ENCODE data around the gene EFNA5. TPM values are rescaled to one million over a fixed set of nuclear protein-coding genes. Genes with fewer than 3 reads are reported as not detected.

The EFNA5 gene
- total RNA-seq = 12.0 and 16.7 TPM in 2 replicates
- long read RNA-seq, partial matches to known transcripts = 0 of 2 reads
- long read RNA-seq, other reads (novel, unspliced or antisense) = 2 of 2 reads

DNA sequence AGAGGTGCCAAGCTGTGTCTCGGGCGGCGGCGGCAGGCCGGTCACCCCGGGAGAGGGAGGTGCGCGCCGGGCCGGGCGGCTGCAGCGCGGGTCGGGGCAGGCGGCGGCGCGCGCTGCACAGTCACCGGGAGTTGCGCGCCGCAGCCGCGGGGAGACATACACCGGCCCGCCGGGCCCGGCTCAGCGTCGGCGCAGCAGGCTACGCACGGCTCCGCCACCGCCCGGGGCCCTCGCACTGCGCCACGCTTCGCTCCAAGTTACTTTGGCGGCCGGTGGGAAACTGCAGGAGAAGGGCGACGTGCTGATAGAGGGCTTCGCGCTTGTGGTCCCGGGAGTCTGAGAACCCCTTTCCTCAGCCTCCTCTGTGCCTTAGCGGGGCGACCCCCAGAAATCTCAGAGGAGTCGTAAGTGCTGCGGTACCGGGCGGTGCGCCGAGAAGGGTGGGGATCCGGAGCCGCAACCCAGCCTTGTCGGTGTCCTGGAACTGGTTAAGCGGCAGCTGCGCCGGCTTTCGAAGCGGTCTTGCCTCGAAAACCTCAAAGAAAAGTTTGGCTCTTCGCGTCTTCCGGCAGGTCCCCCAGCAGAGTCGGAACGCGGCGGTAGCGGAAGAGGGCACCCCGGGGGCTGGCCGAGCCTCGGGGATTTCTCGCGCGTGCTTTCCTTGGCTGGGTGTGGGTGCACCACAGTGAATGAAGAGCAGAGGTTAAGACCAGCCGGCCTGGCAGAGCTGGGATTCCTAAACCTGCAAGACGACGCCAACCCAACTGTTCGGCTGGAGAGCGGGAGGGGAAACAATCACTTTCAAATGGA is at the start of gene EFNA5:
TSS of gene EFNA5 (minus strand) at position 6 of the 810 bp plus-strand sequence.
- DNase-seq (ENCODE audit: low spot score, unreplicated experiment) = peak; percentile 30
- H3K4me3 Mint-ChIP-seq (ENCODE audit: low read depth) = peak within 1 kb of the TSS; percentile 82
- TF ChIP-seq, protein P1, sequence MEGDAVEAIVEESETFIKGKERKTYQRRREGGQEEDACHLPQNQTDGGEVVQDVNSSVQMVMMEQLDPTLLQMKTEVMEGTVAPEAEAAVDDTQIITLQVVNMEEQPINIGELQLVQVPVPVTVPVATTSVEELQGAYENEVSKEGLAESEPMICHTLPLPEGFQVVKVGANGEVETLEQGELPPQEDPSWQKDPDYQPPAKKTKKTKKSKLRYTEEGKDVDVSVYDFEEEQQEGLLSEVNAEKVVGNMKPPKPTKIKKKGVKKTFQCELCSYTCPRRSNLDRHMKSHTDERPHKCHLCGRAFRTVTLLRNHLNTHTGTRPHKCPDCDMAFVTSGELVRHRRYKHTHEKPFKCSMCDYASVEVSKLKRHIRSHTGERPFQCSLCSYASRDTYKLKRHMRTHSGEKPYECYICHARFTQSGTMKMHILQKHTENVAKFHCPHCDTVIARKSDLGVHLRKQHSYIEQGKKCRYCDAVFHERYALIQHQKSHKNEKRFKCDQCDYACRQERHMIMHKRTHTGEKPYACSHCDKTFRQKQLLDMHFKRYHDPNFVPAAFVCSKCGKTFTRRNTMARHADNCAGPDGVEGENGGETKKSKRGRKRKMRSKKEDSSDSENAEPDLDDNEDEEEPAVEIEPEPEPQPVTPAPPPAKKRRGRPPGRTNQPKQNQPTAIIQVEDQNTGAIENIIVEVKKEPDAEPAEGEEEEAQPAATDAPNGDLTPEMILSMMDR (IDR thresholded peaks at IDR 0.05; ENCODE audit: unreplicated experiment) = no peak
- H3K36me3 Mint-ChIP-seq (ENCODE audit: insufficient read depth) = no peaks in the 10 kb centered on the region
- no peaks in the 10 kb centered on the region for H3K9me3 Mint-ChIP-seq (ENCODE audit: low read depth)
- peaks cover 36% of the 10 kb centered on the region for H3K27me3 Mint-ChIP-seq
- H3K27ac Mint-ChIP-seq = peak within 1 kb of the TSS; percentile 93
- H3K4me1 Mint-ChIP-seq (ENCODE audit: low read depth) = peaks cover 17% of the 10 kb centered on the region

DNA sequence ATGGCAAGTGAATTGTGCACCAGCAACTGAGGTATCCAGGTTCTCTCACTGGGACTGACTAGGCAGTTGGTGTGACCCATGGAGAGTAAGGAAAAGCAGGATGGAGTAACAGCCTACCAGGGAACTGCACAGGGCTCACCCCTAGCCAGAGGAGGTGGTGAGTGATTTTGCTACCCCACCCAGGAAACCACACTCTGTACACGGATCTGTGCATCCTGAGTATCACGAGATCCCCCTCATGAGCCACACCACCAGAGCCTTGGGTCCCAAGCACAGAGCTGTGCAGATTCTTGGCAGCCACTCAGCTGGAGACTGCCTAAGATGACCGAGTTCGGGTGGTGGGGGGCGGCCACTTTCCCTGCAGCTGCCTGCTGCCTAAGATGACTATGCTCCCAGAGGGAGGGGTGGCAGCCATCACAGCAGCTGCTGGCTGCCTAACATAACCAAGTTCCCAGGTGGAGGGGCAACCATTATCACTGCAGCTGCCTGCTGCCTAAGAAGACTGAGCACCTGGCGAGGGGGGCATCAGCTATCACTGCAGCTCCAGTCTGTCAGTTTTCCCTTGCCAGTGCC is 48.4 kb upstream of the EFNA5 start:
- TF ChIP-seq, protein P1 (IDR thresholded peaks at IDR 0.05; ENCODE audit: unreplicated experiment) = no peak
- Mint-ChIP-seq H3K4me1 (ENCODE audit: low read depth) (peaks cover 10% of the 10 kb centered on the region), H3K27me3 (no peaks in the 10 kb centered on the region), H3K36me3 (ENCODE audit: insufficient read depth) (peaks cover 3% of the 10 kb centered on the region), H3K9me3 (ENCODE audit: low read depth) (peaks cover 40% of the 10 kb centered on the region), H3K4me3 (ENCODE audit: low read depth) (no peak overlapping the region), H3K27ac (no peak overlapping the region)
- no peak for DNase-seq (ENCODE audit: low spot score, unreplicated experiment)

- H3K27ac Mint-ChIP-seq = no peak overlapping the region
- TF ChIP-seq, protein P1 (IDR thresholded peaks at IDR 0.05; ENCODE audit: unreplicated experiment) = no peak
- H3K4me1 Mint-ChIP-seq (ENCODE audit: low read depth) = peaks cover 10% of the 10 kb centered on the region
- H3K4me3 Mint-ChIP-seq (ENCODE audit: low read depth) = no peak overlapping the region
- H3K9me3 Mint-ChIP-seq (ENCODE audit: low read depth) = peaks cover 35% of the 10 kb centered on the region
- no peaks in the 10 kb centered on the region for H3K27me3 Mint-ChIP-seq
- no peaks in the 10 kb centered on the region for H3K36me3 Mint-ChIP-seq (ENCODE audit: insufficient read depth)
- DNase-seq (ENCODE audit: low spot score, unreplicated experiment) = no peak
Observed at GRCh38 chr5:107717816-107718215, 47.1 kb upstream of the EFNA5 start.

- TF ChIP-seq, protein P1 (IDR thresholded peaks at IDR 0.05; ENCODE audit: unreplicated experiment) = no peak
- Mint-ChIP-seq H3K9me3 (ENCODE audit: low read depth) (peaks cover 15% of the 10 kb centered on the region), H3K4me1 (ENCODE audit: low read depth) (peaks cover 10% of the 10 kb centered on the region), H3K27me3 (no peaks in the 10 kb centered on the region), H3K27ac (no peak overlapping the region), H3K36me3 (ENCODE audit: insufficient read depth) (no peaks in the 10 kb centered on the region), H3K4me3 (ENCODE audit: low read depth) (no peak overlapping the region)
- no peak for DNase-seq (ENCODE audit: low spot score, unreplicated experiment)
Observed at GRCh38 chr5:107713228-107713627, 42.5 kb upstream of the EFNA5 start.

DNA sequence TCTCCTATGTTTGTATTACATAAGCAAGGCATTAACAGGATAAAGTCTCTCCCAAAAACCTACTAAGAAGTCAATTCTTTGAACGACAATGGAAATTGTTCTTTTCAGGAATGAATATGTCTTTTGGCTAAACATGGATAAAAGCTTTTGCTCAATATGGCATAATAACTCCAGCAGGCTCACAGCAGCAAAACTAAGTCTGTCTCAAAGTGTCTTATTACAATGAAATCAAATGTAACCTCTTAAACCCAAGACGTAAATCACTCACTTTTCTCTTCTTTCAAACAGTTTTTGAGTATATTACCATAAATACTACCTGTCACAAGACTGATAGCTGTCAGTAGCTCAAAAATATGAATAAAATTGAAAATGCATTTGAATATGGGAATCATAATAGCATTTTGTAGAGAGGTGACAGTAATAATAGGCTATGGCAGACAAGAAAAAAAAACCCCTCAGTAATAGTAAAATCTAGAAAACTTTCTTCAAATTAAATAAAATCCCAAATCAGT is 41.7 kb upstream of the EFNA5 start:
- H3K36me3 Mint-ChIP-seq (ENCODE audit: insufficient read depth) = peaks cover 2% of the 10 kb centered on the region
- no peak overlapping the region for H3K4me3 Mint-ChIP-seq (ENCODE audit: low read depth)
- H3K4me1 Mint-ChIP-seq (ENCODE audit: low read depth) = peaks cover 10% of the 10 kb centered on the region
- DNase-seq (ENCODE audit: low spot score, unreplicated experiment) = no peak
- no peaks in the 10 kb centered on the region for H3K27me3 Mint-ChIP-seq
- H3K27ac Mint-ChIP-seq = no peak overlapping the region
- TF ChIP-seq, protein P1 (IDR thresholded peaks at IDR 0.05; ENCODE audit: unreplicated experiment) = no peak
- H3K9me3 Mint-ChIP-seq (ENCODE audit: low read depth) = peaks cover 15% of the 10 kb centered on the region

All from progenitor cell of endocrine pancreas (in vitro differentiated cells).